Heart right ventricle (tissue), 16 donors: ENCODE data around the gene SLC8A2. TPM values are rescaled to one million over a fixed set of nuclear protein-coding genes. Genes with fewer than 3 reads are reported as not detected.
A peak's percentile ranks its signal among the peaks of the same experiment; 100 is the strongest.

Source experiments
- ATAC-seq, 8 donors: fragments of 200-7000 bp; cut with Tn5 transposase; one replicate each; pipeline ENCODE4 v1.9.1; 2020; ENCODE audit warnings: mild to moderate bottlenecking in 8 of 8, moderate library complexity in 8 of 8, moderate number of reproducible peaks in 1 of 8
- DNase-seq, 2 donors: peaks; one replicate each; pipeline ENCODE4 v3.0.0-alpha.2; 2020
- H3K27ac ChIP-seq, 10 donors: fragments of 200-600 bp; sonication (generic) in 2 of 10; one replicate each; pipeline versions ENCODE4 v1.5.0 to v1.8.0; 2020 to 2022; ENCODE audit warnings: mild to moderate bottlenecking in 3 of 10
- H3K27me3 ChIP-seq, 7 donors: fragments of 200-600 bp; one replicate each; pipeline ENCODE4 v1.8.0; 2021 to 2022; ENCODE audit warnings: mild to moderate bottlenecking in 2 of 7
- H3K36me3 ChIP-seq, 9 donors: fragments of 200-600 bp; sonication (generic) in 1 of 9; one replicate each; pipeline versions ENCODE4 v1.5.0 to v1.8.0; 2020 to 2022; ENCODE audit warnings: mild to moderate bottlenecking in 2 of 9
- H3K4me1 ChIP-seq, 9 donors: fragments of 200-600 bp; sonication (generic) in 1 of 9; one replicate each; pipeline versions ENCODE4 v1.5.0 to v1.8.0; 2020 to 2022; ENCODE audit warnings: mild to moderate bottlenecking in 4 of 9
- H3K4me3 ChIP-seq, 10 donors: fragments of 200-600 bp; sonication (generic) in 2 of 10; one replicate each; pipeline versions ENCODE4 v1.5.0 to v1.8.0; 2020 to 2022; ENCODE audit warnings: mild to moderate bottlenecking in 7 of 10, moderate library complexity in 2 of 10
- H3K9me3 ChIP-seq, 11 donors: fragments of 200-600 bp in 10 of 11; sonication (generic) in 2 of 11; one replicate each; pipeline versions ENCODE4 v1.5.0 to v1.8.0; 2013 to 2022; ENCODE audit warnings: mild to moderate bottlenecking in 2 of 11, control low read depth in 1 of 11, moderate library complexity in 1 of 11
- CTCF ChIP-seq, 9 donors: fragments of 200-600 bp; sonication (generic) in 2 of 9; IDR thresholded peaks; one replicate each; pipeline versions ENCODE4 v1.5.0 to v1.8.0; 2021 to 2022; ENCODE audit warnings: antibody characterized with exemption in 9 of 9, mild to moderate bottlenecking in 5 of 9, moderate library complexity in 1 of 9
- WGBS, 2 donors: extraction: QIAGEN DNeasy Blood & Tissue Kit; methylation state at CpG; one replicate each; pipeline ENCODE4 v1.1.7; 2013; ENCODE audit warnings: inconsistent platforms in 1 of 2; 5-methylcytosine and 5-hydroxymethylcytosine counted together
- intact Hi-C, 10 donors: fragments of 100-400 bp; cut with DNase I; formaldehyde crosslinking; loops; one replicate each; pipeline versions ENCODE4 v1.11.1 to v1.14.2; 2022
- polyA plus RNA-seq, 2 donors: library from polyadenylated mRNA; stranded (reverse); fragments of 200-250 nt; gene quantifications; one replicate each; pipeline ENCODE4 v1.2.3, GENCODE V29; 2013
- total RNA-seq, 10 donors: library from RNA; stranded (reverse); fragmentation: NEBNext Ultra II Directional in 3 of 10; extraction: Animal tissue kit (Norgen Biotek cat#: 25700) in 3 of 10; gene quantifications; one replicate each; pipeline versions ENCODE4 v1.2.1 to v1.2.4, GENCODE V29; 2021 to 2023
- donor health status: Arrhythmogenic right ventricular cardiomyopathy.
- donor health status: ischemic (EF 13 %, LVEDD 7.1; RV severe dilation, severe dysfunction).
- donor health status: healthy with polysubstance abuse.
- donor health status: DM: no; HTN: yes; CAD: no.
- donor health status: DM: no; HTN: no; CAD: no.
- donor health status: ischemic (EF 25% LVEDD 6.9; RV normal size, moderate dysfunction).
- donor health status: ischemic (EF 25% LVEDD 5.7; RV mildly dilated, moderate dysfunction).
- donor health status: healthy.
- donor health status: DM: yes; HTN: yes; CAD: no.
- donor health status: Ischemic cardiomyopathy.
- donor health status: ischemic (EF 35%, LVEDD 5.7; RV mildly dilated, moderate dysfunction).
- donor health status: nonischemic (EF 11% LVEDD 7.7; RV severe dilation, severe dysfunction).
- donor health status: DM: yes; HTN: yes; CAD: no.
- donor health status: PGD.
- donor health status: ischemic (EF 29% LVEDD 5.4; RV normal size, mild dysfunction).
- donor health status: nonischemic (EF 23%, LVEDD 6.1; RV moderate dilation, normal function).

SLC8A2 gene
- total and polyA plus RNA-seq, 12 donors: 0.03 to 0.64 (median 0.15) TPM; not detected in 3

GRCh38 chr19:47483800-47484690 is 12.4 kb upstream of the SLC8A2 start, which contains the start of gene KPTN:
Gene KPTN (minus strand): TSS chr19:47484219. CDS start chr19:47484160, 59 bp downstream.
- ATAC-seq (peak; percentile 90 to 95 (median 94)), DNase-seq (peak; percentile 88)
- Histone ChIP-seq H3K4me1 (peaks cover 0 to 18% (median 9%) of the 10 kb centered on the region in 9 donors), H3K4me3 (peak within 1 kb of the TSS; percentile 56 to 78 (median 72)), H3K27ac (peak within 1 kb of the TSS; percentile 84 to 98 (median 92)), H3K36me3 (peaks cover 0 to 39% (median 0%) of the 10 kb centered on the region in 9 donors), H3K27me3 (no peaks in the 10 kb centered on the region), H3K9me3 (no peaks in the 10 kb centered on the region)
- peak; percentile 62 to 88 (median 85) for TF ChIP-seq CTCF (IDR thresholded peaks at IDR 0.05)
- WGBS, 2 donors: 2 to 3% methylated on average over 54 to 57 of the region's 57 CpGs
- intact Hi-C loops: loop anchor here in 2 of 10 donors (1.0 to 5.0 kb wide), 2 partner anchors 31 to 33 kb away; partner anchors contain the start of gene NAPA (in 2 of the 2)

GRCh38 chr19:47483200-47483599 is 11.5 kb upstream of the SLC8A2 start:
- no peak for TF ChIP-seq CTCF (IDR thresholded peaks at IDR 0.05)
- H3K4me1 ChIP-seq: peaks cover 0 to 18% (median 9%) of the 10 kb centered on the region in 9 donors
- peaks cover 0 to 31% (median 0%) of the 10 kb centered on the region in 9 donors for H3K36me3 ChIP-seq
- H3K27me3 ChIP-seq: no peaks in the 10 kb centered on the region
- ATAC-seq (peak in 1 of 8 donors; percentile 13), DNase-seq (no peak)
- H3K27ac ChIP-seq: peak overlapping the region in 1 of 10 donors; percentile 90
- 89% methylated on average over 15 of the region's 15 CpGs for WGBS, 2 donors
- intact Hi-C loops: loop anchor here in 1 of 10 donors (5.0 kb wide), 1 partner anchor 34 kb away; the partner anchor contains the start of gene NAPA
- no peaks in the 10 kb centered on the region for H3K9me3 ChIP-seq
- peak overlapping the region in 6 of 10 donors; percentile 68 to 78 (median 76) for H3K4me3 ChIP-seq

GRCh38 chr19:47481460-47482052 is 9.9 kb upstream of the SLC8A2 start:
- Histone ChIP-seq H3K27ac (no peak overlapping the region), H3K27me3 (no peaks in the 10 kb centered on the region), H3K4me1 (peaks cover 0 to 18% (median 9%) of the 10 kb centered on the region in 9 donors), H3K9me3 (no peaks in the 10 kb centered on the region), H3K4me3 (no peak overlapping the region), H3K36me3 (peaks cover 0 to 14% (median 0%) of the 10 kb centered on the region in 9 donors)
- no peak for DNase-seq
- 97 to 99% methylated on average over 4 of the region's 4 CpGs for WGBS, 2 donors
- intact Hi-C loops: loop anchor here in 1 of 10 donors (5.0 kb wide), 1 partner anchor 36 kb away; the partner anchor contains the start of gene NAPA
- no peak for ATAC-seq
- no peak for TF ChIP-seq CTCF (IDR thresholded peaks at IDR 0.05)

GRCh38 chr19:47480658-47481057 is 9.0 kb upstream of the SLC8A2 start:
- ATAC-seq (no peak), DNase-seq (no peak)
- WGBS, 2 donors: 85 to 86% methylated on average over 16 of the region's 16 CpGs
- Histone ChIP-seq H3K27ac (no peak overlapping the region), H3K36me3 (peaks cover 0 to 7% (median 0%) of the 10 kb centered on the region in 9 donors), H3K4me3 (no peak overlapping the region), H3K9me3 (no peaks in the 10 kb centered on the region), H3K27me3 (no peaks in the 10 kb centered on the region), H3K4me1 (peaks cover 0 to 18% (median 9%) of the 10 kb centered on the region in 9 donors)
- intact Hi-C loops: loop anchor here in 1 of 10 donors (5.0 kb wide), 1 partner anchor 37 kb away; the partner anchor contains the start of gene NAPA
- no peak for TF ChIP-seq CTCF (IDR thresholded peaks at IDR 0.05)
